Measurements from ENCODE around the gene GOLIM4.
"Not testable (repeated sequence)": the region's sequence is repeated elsewhere in the genome, so short reads cannot be mapped to it uniquely, and the experiment has no call there.

The GOLIM4 gene

DNA sequence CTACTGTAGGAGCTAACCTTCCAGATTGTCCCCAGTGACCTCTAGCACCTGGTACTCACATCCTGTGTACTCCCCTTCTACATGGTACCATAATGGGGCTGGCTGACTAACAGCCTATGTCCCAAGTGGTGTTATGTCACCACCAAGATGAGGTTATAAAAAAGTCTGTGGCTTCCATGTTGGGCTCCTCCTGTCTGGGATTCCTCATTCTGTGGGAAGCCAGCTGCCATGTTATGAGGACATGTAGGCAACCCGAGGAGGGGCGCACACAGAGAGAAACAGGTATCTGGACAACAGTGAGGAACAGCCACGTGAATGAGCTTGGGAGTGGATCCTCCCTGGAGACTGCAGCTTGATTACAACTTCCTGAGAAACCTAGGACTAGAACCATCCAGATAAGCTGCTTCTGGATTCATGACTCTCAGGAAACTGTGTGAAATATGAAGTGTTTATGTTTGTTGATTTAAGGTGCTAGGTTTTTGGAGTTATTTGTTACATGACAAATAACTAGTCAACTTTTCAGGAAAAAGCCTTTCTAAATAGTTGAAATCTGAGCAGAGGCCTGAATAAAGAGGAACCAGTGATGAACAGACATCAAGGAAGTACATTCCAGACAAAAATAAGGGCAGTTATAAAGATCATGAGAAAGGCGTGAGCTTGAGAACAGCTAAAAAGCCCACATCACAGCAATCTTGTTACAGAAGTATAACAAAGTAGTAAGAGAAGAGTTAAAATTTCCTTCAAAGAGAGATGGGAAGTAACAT is 21.7 kb downstream of the GOLIM4 start:
- no peak for DNase-seq

DNA sequence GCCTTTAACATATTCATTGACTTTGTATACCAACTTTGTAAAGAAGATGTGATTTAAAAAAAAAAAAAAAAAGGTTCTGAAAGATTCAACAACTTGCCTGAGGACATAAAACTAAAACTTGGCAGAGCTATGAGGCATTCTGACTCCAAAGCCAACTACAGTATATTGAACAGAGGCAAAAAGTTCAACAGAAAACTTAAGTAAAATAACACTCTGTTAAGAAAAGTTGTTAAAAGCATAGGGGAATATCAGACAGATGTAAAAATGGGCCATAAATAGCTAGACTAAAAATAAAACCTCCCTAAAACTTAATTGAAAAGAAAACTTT is 23.4 kb downstream of the GOLIM4 start:
- no peak for DNase-seq

DNA sequence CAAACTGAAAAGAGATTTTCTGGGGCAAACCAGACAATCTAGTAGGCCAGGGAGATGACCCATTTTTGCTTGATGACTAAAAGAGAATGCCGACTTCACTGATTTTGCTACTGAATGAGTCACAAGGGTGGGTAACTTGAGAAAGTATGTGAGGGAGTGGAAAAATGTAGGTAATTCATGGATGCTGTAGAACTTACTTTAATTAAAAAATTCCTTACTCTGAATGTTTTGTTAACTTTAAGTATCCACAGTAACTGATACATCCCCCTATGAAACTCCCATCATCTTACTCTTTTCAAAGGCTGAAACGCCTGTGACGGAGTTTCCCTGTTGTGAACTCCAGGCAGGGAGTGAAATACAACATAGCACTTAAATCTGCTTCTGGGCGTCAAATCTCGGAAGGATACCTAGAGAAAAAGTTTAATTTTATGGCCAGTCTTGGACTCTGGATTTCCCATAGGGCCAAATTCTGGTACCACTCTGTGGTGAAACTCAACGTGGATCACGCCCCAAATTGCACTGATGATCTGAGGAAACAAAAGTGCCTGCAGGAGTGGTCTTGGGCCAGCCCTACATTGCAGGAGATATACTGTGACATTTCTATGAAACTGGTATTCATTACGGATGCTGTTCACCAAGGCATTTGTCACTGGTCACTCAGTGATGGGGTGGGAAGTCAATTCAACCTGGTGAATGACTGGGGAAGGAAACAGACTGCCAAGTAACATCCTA is 24.0 kb downstream of the GOLIM4 start:
- no peak for DNase-seq

DNA sequence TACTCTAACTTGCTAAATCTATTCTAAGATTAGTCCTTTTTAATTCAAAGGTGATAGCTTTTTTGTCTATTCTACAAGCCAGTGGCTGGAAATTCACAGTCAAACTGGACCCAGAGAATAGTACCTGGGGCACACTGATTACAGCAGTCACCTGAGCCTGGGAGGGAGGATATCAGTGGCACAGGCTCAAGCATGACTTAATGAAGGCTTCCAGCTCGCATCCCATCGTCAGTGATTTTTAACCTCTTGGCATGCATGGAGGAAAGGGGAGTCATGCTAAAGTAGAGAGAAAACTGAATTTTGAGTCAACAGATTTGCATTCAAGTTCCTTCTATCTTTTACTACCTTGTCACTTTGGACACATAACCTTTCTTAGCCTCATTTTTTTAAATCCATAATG is 24.8 kb downstream of the GOLIM4 start:
- DNase-seq: no peak

DNA sequence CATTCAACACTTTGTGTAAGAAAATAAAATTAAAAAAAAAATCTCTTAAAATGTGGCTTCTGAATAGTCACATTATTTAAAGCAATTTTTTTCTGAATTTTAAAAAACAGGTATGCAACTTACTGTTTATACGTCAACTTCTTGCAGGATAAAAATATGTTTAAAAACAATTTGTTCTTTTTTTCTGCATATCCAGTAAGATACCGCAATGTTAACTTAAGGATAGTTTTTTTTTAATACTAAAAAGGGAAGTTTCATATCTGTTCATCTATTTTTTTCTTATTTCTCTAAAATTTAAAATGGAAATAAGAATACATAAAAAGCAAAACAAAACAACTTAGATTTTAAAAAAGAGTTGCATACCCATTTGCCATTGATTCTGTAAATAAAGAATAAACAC is 27.4 kb downstream of the GOLIM4 start:
- no peak for DNase-seq

DNA sequence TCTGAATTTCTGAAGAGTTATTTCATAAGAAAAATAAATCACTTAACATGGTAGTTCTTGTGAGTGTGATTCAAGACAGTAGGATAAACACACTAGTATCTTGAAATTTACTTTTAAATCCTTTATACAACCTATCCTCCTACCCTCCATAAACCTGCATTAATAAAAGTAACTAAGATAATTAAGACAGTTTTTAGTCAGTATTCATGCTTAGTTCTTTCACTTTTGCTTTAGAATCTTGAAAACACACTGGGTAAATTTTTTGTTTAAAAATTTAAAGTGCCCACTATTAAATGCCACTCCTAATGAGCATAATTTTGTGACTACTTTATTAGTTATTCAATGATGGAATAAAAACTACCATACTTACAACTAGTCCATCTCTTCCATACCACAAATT is 28.8 kb downstream of the GOLIM4 start:
- DNase-seq: no peak

DNA sequence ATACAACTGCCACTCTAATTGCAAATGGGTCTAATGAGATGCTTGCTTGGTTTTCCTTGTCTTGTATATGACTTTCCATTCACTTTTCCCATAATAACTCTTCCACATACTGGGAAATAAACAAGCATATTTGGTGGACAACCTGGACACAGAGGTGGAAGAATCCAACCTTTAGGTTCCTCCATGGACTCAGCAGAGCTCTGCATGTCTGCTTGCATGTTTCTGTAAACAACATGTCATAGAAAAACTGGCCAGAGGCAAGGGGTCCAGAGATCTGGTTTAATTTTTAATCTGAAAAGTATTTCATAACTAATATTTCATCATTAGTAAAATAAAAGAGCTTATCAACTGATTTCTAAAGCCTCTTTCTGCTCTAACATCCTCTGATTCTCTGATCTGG is 30.2 kb downstream of the GOLIM4 start:
- DNase-seq: no peak

DNA sequence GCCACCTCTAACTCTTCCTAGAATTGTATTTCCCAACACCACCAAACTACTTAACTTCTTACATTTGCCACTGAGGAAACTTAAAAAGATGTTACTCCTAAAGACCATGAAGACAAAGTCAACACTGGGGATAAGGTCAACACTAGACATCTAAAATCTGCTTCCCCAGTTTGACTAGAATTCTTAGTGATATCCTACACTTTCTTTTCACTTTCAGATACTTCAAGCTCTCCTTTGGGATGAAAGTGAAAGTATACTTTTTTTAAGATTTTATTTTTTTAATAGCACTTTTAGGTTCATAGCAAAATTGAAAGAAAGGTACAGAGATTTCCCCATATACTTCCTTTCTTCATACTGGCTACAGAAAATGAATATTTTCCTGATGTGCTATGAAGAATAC is 32.6 kb downstream of the GOLIM4 start:
- no peak for DNase-seq

DNA sequence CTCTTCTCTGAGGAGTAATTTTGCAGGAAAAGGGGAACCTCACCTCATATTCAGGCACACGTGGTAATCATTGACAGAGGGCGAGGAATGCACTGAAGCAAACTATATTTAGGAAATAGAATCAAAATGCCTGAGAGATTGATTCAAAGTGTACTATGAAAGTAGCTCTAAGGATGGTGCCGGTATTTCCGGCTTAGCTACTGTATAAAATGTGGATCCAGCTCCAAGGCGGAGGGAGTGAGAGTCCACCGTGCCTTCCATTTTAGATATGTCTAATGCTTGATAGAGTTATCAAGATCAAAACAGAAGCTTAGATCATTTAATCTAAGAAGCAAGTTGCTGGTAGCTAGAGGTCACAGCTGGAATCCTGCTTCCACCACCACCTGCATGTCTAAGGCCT is 33.0 kb downstream of the GOLIM4 start:
- no peak for DNase-seq

DNA sequence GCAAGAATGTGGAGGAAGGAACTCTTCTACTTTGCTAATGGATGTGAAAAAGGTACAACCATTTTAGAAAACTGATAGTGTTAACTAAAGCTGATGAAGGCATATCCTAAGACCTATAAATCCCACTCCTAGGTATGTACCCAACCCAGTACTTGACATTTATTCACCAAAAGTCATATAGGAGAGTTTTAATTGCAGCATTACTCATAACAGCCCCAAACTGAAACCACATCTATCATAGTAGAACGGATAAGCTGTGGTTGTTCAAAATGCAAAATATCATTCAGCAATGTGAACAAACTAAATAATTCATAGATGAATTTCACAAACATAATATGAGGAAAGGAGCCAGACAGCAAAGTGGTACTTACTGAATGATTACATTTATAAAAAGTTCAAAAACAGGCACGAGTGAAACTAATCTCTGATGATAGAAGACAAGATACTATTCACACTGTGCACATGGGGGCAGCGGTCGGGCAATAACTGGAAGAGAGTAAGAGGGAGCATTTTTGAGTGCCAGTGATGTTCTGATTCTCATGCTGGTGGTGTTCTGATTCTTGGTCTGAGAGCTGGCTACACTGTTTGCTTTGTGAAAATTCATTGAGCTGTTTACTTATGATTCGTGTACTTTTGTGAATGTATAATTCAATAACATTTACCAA is 34.3 kb downstream of the GOLIM4 start:
- DNase-seq: no peak

DNA sequence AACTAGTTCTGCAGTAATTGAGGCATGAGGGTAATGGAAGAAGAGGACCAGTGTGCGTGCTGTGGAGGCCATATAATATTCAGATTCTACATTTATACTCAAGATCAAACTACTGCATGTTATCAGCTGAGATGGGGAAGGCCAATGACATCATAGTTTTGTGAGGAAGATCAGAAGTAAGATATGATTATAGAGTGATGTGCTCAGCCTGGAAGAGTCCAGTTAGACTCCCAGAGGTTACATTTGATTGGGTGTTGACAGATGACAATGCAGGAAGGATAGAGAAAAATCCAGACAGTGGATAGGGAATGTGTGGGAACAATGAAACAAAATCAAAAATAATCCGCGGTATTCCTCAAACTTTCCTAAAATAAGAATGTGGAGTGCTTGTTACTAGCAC is 35.4 kb downstream of the GOLIM4 start:
- DNase-seq: no peak

DNA sequence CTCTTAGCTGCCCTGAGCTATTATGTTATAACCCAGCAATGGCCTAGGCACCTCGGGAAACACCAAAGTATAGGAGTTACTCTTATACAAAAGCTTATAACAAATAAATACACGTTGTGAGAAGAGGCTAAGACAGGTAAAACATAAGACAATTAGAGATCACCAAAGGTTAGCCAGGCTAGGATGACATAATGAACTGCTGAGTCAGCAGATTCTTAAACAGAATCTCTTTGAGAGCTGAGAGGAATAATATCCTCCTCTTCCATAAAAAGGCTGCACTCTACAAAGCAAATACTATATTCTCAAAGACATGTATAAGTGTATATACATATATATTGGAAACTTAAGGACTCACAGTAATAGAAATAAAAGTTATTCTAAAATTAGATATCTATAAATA is 37.2 kb downstream of the GOLIM4 start:
- no peak for DNase-seq

DNA sequence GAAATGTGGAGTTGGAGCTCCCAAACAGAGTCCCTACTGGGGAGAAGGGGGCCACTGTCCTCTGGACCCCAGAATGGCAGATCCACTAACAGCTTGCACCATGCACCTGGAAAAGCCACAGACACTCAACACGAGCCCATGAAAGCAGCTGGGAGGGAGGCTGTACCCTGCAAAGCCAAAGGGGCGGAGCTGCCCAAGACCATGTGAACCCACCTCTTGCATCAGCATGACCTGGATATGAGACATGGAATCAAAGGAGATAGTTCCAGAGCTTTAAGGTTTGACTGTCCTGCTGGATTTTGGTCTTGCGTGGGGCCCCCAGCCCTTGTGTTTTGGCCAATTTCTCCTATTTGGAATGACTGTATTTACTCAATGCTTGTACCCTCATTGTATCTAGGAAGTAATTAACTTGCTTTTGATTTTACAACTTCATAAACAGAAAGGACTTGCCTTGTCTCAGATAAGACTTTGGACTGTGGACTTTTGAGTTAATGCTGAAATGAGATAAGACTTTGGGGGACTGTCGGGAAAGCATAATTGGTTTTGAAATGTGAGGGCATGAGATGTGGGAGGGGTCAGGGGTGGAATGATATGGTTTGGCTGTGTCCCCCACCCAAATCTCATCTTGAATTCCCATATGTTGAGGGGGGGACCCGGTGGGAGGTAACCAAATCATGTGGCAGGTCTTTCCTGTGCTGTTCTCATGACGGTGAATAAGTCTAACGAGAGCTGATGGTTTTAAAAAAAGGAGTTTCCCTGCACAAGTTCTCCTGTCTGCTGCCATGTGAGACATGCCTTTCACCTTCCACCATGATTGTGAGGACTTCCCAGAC is 39.1 kb downstream of the GOLIM4 start:
- not testable (repeated sequence) for DNase-seq

DNA sequence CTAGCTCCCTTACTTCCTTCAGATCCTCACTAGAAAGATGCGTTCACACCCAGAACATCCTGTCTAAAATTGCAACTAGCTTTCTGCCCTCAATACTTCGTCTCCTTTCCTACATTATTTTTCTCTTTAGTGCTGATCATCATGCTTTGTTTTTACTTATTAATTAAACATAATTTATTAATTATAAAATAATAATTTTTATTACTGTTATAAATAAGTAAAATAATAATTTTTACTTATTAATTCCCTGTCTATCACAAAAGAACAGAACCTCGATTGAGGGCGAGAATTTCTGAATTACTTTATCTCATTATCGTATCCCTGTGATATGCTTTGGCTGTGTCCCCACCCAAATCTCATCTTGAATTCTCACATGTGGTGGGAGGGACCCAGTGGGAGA is 41.3 kb downstream of the GOLIM4 start:
- no peak for DNase-seq

DNA sequence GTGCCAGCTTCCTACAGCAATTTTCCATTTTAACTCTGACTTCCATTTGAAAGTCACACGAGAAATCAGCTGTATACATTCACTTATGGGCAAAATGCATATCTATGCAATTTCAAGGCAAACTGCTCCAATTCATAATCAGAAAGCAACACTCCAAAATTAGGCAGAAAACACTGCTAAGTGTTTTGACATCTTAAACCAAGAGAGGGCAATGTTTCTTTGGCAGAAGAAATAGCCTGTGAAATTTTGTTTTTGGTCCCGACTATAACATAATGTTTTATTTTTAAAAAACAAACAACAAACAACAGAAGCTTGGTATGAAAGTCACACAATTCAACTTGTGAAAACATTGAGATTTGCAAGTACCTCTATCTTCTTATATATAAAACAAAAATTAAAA is 42.6 kb downstream of the GOLIM4 start:
- no peak for DNase-seq

DNA sequence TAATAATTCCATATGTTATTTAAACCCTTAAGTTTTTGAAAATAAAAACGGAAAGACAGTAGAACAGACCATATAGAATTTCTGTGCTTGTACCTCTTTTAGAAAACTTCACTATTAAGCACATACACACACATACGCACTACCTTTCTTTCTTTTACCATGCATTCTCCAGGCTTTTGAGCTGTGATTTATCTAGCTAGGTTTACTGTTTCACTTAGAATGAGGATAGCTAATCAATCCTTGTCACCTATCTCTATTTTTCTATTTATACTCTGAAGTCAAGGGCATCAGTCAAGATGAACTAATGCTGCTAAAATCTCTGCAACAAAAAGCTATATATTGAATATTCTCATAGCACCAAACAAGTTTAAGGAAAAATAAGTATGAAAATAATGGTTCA is 43.2 kb downstream of the GOLIM4 start:
- DNase-seq: no peak

DNA sequence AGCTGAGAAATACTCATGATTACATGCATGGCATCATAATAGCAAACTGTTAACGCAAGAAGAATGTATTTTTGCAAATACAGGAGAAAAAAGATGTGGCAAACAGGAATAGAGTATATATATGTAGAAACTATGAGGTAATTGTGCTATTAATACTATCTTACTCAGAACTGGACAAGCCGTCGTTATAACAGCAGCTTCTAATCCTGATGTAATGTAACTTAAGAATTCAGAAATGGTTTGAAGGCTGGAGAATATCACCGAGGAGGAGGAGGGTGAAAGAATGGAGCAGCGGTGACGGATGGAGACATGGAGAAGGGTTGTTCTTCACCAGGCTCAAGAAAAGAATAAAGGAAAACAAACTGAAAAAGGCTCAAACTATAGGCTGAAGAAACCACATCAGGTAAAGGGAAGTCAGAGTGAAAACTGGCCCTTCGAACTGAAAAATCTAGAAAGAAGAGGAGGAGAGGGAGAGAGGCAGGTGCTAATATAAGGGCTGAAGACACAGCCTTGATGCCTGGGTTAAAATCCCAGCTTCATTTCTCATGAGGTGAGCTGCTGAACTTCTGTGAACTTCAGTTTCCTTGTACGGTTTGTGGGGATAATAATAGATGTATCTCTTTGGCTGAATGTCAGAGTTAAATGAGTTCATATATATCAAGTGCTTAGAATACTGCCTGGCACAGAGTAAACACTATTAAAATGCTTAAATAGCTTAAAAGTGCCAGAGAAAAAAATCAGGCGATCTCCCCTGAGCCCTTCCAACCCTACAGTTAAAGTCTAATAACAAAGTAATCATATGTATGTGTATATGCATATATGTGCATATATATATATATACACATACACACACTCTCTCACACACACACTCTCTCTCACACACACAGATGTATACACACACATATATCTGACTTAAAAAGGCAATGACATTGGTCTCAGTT is 43.9 kb downstream of the GOLIM4 start:
- DNase-seq: no peak

DNA sequence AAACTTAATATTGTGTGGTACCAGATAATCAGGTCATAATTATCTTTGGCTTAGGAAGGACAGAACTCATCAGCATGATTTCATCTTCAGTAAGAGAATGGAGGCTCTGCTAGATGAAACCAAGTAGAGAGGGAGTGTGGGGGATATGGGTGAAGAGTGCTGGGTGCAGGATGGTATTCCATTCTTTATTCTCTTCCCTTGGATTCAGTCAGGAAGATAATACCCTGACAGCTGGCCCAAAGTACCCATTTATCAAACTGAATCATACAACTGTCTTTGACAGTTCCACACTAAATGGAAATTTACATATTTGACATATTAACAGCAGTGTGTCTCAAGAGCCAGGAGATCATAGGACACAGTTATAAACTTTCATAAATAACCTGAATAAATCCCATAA is 44.7 kb downstream of the GOLIM4 start:
- DNase-seq: no peak

DNA sequence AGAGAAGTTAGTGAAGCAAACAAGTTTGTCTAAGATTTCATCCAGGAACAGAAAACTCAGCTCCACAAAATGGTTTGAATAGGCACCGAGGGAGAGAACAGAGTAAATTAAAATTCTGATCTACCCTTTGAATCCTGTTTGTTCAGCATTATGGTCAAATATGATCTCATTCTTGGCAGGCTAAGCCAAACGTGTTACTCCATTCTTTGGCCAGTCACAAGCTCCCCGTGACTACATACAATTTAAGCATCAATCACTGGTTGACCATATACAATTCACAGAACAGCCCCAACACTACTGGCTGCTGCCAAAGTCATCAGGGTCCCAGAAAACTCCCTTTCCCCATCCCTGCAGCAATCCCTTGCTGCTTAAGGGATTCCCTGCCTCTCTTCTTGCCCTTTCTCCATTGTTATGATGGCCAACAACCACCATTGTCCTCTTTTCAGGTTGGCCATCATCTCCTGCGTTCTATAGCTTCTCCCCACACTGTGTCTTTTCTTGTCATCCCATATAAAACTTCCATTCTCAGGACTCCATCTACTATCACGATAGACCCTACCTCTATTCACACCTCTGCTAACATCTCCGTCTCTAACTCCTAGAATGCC is 46.3 kb downstream of the GOLIM4 start:
- no peak for DNase-seq

DNA sequence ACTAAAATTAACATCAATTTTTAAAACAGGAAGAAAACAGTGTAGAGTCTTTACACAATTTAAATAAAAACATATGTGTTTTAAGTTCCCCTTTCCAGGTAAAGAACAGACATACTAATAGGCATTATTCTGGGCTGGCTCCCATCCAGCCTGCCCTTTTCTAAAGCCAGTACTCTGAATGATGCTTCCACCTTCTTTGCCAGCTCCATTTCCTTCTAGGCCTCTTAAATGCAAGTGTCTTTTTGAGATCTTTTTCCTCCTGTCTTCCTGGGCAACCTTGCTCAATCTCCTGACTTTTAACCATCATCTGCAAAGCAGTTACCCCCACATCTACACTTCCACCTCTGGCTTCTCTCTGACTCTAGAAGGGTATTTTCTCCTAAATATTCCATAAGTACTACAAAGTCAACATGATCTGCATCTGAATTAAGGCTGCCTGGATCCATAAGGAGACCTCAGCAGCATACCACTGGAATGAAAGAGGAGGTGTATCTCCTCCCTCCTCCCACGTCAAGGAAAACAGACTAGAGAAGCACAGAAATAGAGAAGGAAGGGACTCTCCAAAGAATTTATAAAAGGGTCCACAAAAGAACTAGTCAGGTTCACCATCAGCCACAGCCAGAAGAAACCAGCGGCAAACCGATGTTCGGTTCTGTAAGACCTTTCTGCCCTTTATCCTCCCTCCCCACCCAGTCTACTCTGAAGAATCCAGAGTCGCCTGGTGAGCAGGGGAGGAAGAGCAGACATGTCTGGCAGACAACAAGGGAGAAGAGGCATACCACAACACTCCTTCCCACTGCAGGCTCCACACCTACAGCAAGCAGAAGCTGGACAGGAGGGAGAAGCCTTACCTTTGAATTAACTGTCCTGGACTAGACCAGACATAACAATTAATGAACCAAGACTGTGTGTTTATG is 47.1 kb downstream of the GOLIM4 start:
- DNase-seq: no peak

DNA sequence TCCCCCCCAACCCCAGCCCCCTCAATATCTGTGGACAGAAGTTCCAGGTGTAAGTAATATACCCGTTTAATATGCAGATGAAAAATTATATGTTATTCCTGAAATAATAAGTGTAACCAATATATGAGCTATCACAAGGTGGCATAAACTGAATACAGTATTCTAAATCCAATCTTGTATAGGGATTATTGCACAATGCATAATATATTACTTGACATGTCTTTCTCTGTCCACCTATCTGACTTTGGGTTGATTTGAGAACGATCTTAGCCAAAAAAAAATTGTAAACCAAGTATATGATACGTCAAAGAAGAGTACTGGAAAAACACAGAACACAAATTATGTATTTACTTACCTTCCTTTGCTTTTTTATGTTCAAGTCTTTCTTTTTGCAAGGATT is 47.8 kb downstream of the GOLIM4 start:
- no peak for DNase-seq
